Islet precursor cell (in vitro differentiated cells): ENCODE data around the gene ISLR.
A peak's percentile ranks its signal among the peaks of the same experiment; 100 is the strongest.

Experiments
- DNase-seq: peaks from one replicate; pipeline ENCODE4 v3.0.0-alpha.2; 2018

The ISLR gene

DNA sequence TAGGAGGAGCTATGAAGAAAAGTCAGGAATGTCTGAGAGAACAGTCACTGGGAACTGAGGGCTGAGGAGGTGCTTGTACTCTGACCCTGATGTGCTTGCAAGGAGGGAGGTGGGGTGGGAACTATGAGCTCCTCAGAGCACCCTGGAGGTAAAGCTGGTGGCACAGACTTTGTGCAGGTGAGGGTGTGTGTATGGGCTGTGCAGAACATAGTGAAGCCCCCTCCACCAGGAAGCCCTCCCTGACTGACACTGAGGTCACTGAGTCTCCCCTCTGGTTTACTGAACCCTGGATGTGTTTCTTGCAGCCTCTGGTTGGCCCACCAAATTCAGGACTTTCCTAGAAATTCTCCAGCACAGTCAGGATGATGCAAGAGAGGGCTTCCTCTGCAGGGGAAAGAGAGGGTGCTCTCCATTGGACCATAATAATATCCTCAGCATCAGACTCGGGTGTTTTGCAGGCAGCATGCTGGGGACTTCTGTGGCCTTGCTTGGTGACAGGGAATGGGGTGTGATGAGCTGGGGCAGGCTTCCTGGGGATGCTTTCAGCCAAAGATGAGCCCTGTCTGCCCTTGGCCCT, 1.5 kb upstream of the ISLR start:
- peak; percentile 37 for DNase-seq

DNA sequence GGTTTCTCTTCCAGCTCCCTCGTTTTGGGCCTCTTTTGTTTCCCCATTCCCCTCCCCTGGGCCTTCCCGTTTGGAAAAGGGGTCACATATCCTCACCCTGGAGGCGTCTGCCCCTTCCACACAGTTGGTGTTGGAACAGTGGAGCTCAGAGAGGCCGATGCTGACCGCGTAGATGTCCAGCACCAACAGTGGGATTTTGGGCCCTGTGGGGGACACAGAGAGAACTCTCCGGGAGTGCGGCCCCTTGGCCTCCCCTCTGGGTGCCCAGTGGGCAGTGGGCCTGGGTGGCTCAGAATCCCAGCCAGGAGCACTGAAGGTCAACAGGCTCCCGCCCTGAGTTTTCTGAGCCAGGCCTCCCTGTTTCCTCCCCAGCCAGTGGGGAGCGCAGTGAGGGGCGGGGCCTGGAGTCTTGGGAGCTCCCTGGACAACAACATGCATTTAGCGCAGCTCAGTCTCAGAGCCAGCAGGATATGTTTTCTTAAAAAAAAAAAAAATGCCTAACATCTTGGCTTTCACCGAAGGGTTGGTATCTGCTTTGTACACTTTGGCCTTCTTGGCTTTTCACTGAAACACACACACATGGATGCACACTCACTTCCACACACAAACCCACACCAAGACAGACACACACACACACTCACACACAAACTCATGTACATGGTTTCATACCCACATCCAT, 670 bp upstream of the ISLR start:
- peak; percentile 53 for DNase-seq

DNA sequence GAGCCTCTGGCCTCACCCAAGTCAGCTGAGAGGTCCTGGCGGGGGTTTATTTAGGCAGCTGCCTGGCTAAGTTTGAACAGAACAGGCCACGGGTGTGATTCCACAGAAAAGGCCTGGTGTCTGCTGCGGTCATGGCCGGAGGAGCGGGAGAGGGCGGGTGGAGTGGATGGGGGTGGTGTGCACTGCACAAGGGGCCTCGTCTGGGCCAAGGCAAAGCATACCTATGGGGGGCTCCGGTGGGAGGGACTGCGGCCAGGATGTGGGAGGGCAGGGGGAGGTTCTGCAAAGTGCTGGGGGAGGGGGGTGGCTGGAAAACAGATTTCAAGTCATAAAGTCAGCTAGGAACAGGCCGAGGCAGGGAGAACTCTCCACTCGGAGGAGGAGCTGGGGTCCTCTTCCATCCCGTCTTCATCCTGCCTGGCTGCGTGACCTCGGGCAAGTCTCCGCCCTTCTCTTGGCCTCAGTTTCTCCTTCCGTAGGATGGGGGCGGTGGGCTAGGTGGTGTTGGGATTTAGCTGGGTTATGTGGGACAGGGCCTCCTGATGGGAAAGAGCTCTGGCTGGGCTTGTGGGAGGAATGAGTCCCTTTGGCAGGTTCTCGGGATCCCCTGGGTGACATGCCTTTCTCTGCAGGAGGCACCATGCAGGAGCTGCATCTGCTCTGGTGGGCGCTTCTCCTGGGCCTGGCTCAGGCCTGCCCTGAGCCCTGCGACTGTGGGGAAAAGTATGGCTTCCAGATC, 878 bp downstream of the ISLR start:
- DNase-seq = peak; percentile 52

DNA sequence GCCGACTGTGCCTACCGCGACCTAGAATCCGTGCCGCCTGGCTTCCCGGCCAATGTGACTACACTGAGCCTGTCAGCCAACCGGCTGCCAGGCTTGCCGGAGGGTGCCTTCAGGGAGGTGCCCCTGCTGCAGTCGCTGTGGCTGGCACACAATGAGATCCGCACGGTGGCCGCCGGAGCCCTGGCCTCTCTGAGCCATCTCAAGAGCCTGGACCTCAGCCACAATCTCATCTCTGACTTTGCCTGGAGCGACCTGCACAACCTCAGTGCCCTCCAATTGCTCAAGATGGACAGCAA, 1.4 kb downstream of the ISLR start:
- DNase-seq = peak; percentile 45

DNA sequence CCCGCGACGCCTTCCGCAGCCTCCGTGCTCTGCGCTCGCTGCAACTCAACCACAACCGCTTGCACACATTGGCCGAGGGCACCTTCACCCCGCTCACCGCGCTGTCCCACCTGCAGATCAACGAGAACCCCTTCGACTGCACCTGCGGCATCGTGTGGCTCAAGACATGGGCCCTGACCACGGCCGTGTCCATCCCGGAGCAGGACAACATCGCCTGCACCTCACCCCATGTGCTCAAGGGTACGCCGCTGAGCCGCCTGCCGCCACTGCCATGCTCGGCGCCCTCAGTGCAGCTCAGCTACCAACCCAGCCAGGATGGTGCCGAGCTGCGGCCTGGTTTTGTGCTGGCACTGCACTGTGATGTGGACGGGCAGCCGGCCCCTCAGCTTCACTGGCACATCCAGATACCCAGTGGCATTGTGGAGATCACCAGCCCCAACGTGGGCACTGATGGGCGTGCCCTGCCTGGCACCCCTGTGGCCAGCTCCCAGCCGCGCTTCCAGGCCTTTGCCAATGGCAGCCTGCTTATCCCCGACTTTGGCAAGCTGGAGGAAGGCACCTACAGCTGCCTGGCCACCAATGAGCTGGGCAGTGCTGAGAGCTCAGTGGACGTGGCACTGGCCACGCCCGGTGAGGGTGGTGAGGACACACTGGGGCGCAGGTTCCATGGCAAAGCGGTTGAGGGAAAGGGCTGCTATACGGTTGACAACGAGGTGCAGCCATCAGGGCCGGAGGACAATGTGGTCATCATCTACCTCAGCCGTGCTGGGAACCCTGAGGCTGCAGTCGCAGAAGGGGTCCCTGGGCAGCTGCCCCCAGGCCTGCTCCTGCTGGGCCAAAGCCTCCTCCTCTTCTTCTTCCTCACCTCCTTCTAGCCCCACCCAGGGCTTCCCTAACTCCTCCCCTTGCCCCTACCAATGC, 2.0 kb downstream of the ISLR start:
- DNase-seq = peak; percentile 47

DNA sequence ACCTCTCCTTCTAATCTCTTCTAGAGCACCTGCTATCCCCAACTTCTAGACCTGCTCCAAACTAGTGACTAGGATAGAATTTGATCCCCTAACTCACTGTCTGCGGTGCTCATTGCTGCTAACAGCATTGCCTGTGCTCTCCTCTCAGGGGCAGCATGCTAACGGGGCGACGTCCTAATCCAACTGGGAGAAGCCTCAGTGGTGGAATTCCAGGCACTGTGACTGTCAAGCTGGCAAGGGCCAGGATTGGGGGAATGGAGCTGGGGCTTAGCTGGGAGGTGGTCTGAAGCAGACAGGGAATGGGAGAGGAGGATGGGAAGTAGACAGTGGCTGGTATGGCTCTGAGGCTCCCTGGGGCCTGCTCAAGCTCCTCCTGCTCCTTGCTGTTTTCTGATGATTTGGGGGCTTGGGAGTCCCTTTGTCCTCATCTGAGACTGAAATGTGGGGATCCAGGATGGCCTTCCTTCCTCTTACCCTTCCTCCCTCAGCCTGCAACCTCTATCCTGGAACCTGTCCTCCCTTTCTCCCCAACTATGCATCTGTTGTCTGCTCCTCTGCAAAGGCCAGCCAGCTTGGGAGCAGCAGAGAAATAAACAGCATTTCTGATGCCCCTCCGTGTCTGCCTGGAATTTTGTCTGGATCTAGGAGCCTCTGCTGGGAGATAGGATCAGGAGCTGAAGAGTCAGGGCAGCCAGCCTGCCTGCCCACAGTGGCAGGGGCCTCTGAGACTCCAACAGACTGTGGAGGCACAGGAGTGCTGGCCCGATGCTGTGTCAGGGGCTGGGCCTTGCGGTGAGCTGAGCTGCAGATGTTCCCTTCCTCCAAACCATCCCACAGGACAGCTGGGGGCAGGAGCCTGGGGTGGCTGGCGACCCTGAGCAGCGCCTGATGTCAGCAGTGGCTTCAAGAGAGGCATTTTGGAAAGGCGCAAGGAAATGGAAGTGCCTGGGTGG, 3.0 kb downstream of the ISLR start:
- no peak for DNase-seq

DNA sequence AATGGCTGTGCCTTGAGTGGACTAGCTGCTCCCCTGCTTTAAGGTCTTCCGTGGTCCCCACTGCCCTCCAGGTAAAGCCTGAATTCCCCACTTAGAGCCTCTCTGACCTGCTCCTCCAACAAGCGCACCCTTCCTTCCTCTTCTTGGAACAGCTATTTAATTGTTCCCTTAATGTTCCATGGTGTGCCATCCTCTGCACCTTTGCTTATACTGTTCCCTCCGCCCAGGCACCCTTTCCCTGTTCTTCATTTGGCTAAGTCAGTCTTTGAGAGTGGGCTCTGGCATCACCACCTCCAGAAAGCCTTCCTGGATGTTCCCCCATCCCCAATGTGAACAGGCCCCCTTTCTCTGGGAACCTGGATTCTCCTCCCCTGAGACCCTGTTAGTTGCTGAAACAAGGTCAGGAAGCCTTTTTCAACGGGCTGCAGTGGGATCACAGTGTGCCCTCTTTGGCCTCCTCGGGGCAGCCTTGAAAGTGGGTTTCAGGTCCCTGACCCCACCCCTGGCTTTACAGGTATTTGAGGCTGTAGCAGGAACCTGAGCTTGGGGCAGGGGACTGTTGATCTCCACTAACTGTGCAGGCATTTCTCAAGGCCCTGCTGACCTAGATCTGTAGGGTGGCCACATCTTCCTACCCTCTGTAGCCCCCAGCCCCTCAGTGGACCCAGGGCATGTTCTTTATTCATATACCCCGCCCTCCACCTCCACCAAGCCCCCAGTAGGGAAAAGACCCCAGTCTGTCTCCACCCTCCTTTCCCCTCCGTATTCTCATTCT, 5.0 kb downstream of the ISLR start:
- no peak for DNase-seq

DNA sequence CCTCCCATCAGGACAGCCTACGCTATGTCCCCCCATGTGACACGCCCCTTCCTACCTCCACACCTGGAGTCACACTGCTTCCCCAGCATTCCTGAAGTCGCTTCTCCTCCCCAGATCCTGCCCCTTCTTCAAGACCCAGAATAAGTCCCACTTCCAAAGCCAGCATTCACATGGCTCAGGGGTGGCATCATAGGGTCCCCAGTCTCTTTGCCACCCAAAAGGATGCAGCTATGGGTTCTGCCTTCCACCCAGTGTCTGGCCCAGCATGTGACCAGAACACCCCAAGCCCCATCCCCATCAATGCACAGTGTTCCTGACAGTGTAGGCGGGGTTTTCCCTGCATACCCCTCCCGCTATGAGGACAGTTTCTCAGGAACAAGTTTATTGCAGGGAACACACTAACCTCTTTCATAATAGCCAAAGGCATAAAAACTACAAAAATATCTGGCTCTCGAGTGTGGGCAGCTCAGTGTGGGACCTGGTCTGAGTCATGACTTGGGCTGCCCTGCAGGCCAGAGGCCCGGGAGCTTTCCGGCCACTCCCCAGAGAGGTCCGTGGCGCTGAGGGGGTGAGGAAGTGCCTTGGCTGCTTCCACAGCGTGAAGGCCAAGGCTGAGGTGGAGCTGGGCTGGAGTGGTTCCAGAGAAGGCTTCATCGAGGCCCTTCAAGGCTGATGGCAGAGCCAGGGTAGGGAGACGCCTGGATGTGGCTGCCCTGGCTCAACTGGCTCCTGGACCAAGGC, 5.8 kb downstream of the ISLR start:
- no peak for DNase-seq

DNA sequence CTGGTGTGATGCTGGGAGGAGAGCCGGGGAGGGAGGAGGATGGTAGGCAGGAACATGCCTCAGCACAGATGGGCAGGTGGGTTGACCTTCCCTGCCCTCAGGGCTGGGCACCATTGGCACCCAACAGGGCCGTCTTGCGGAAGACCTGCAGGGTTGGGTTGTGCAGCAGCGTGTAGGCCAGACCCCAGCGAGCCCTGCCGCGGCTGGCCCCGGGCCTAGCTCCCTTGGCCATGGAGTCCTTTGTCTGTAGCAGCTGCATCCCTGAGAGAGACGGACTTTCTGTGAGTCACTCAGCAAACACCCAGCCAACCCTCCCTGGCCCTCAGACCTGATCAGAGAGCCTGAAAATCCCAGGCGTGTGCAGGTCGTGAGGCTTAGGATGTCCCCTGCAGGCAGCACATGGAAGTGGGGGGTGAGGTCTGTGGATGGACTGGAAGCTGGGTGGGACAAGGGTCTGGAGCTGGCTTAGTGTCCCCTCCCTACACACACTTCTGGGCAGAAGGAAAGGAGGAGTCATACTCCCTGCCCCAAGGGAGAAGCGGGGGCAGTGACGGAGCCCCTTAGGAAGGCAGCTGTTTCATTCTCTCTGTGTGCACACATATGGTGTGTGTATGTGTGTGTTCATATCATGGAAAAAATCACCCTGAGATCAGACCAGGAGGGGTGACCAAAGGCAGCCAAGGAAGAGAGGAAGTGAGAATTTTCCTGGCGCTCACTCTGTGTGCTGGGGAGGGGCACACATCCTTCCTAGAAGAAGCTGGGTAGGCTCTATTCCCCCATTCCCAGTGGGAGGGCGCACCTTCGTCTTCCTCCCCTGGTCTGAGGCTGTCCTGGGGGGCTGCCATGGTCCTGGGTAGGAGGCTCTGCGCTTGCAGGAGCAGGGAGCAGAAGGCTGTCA, 6.7 kb downstream of the ISLR start:
- no peak for DNase-seq

DNA sequence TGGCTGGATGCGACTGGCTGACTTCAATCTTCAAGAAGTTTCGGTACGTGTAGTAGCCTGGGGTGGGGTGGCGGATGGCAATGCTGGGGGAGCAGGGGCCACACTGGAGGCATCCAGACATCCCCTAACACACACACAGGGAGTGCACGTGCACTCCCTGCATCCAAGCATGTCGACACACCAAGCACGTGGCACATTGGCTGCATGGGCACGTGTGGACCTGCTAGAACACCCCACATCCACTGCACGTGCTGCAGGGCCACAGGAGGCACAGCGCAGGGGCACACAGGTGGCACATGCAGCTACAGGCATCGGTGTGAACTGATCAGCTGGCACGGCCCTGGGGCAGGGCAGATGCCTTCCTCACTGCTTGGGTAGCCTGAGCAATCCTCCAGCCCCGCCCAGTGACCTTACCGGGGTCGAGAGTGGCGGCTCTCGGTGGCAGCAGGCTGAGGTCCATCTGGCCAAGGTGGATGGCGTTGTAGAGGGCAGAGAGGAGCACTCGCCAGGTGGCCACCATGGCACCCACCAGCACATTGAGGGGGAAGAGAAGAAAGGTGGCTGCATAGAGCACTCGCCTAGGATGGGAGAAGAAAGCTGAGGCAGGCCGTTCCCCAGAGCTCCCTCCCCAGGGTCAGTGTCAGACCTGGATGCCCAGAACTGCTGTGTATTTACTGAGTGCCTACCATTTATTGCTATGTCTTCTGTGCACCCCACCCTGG, 7.5 kb downstream of the ISLR start:
- no peak for DNase-seq

DNA sequence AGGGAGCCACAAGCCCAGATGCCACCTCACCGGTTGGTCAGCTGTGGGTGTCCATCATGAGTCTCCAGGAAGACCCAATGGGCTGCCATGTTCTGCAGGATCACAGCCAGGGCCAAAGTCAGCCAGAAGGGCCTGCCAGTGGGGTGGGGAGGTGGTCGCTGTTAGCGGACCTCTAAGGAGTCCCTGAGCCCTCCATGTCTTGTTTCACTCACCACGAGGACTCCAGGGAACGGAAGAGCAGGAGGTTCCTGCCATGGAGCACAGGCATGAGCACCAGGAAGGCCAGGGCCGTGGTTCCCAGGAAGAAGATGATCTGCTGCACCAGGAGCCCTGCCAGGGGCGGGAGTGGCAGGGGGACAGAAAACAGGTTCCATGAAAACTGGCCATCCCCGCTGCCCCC, 8.6 kb downstream of the ISLR start:
- DNase-seq = no peak

DNA sequence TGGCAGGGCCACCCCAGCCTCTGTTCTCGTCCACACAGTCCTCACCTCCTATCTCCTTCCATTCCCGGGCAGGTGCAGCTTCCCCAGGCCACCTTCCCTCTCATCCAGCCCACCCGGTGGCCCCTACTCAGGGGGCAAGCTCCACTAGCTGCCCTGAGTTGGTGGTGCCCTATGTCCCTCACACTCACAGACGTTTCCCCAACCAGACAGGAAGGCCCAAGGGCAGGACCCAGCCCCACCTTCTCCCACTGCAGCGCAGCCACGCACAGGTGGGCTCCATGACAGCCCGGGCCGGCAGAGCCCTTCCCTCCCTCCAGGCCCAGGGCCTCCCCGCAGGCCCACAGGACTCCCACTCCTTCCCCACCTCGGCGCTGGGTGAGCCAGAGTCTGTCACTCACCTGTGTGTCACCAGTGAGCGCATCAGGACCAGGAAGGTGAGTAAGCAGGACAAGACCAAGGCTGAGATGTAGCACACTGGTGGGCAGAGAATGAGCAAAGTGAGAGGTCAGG, 11.1 kb downstream of the ISLR start:
- DNase-seq = no peak

DNA sequence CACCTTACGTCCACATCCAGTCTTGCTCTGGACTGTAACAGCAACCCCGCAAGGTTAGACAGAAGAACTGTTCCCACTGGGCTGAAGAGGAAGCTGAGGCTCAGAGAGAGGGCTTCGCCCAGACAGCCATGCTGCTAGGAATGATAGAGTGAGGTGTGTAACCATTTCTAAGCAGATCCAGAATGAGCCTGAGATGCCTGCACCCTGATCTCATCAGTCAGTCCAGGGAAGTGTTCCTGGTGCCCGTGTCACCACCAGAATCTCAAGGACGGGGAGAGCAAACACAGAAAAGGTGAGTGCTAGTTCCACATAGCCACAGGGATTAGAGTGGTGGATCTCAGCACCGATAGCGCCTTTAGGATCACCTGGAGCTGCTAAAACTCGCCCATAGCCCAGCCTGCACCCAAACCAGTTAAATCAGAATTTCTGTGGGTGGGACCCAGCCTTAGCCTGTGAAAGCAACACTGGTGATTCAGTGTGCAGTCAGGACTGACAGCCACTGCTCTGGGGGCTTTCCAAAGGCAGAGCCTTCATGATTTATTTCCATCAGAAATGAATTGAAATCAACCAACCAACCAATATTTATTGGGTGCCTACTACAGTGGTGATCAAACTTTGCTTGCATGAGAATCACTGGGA, 12.3 kb downstream of the ISLR start:
- DNase-seq = no peak

DNA sequence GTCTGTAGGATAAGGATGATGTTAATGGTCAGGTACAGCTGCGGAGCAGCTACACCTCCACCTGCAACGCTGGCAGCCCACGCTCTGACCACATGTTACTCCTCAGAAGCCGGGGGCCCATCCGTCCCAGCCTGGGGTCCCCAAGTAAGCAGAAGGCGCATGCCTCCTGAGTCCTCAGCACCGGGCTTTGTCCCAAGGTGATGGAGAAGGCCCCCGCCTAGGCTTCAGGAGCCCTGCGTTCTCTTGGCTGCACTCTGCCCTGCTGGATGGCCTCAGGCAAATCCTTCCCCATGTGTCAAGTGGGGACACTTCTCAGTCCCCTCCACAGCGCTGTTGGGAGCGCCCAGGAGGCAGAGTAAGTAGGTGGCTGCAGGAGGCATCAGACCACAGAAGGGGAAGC, 14.7 kb downstream of the ISLR start:
- no peak for DNase-seq

DNA sequence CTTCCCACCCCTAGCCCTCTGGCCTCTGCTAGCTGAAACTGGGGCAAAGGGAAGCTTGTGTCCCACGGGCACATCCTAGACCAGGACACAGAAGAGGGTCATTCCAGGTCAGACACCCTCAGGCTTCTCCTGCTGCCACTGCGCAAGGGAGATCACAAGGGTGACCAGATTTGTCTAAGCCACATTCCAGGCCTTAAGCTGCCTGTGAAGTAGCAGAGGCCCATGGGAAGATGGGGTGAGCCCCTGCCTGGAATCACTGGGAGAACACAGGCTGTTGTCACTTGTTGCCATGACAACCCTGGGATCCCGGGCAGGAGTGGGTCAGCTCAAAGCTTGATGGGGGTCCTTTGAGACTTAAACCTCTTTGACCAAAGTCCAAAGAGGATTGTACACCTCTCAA, 18.3 kb downstream of the ISLR start:
- no peak for DNase-seq

DNA sequence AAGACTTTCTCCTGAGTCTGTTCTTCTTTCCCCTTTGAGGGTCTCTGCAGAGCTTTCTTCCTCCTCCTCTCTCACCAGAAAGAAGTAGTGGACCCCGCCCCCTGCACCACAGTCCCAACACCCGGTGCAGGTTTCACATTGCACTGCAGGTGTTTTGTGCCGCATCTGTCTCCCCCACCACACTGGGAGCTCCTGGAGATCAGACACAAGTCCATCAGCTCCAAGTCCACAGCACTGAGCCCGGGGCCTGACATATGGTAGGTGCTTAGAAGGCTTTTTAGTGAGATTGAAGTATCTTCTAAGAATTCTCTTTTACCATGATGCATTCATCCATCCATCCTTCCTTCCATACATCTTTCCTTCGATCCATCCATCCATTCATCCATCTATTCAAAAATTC, 19.2 kb downstream of the ISLR start:
- DNase-seq = no peak

DNA sequence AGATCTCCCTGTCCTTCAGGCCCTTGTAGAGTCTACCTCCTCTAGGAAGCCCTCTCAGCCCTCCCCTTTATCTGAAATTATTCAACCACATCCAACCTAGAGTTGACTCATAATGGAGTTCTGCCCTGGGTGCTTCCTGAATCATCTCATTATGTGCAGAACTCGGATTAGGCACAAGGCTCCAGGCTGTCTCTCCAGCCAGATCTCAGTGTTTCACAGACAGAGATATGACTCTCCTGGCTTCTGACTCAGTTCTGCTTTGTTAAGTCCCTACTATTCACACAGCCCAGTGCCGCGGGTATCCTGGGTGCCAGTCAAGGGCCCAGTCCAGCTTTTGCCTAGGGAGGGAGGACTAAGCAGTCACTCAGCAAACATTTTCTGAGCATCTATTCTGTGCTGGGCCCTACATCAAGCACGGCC, 19.8 kb downstream of the ISLR start:
- DNase-seq = peak; percentile 75

DNA sequence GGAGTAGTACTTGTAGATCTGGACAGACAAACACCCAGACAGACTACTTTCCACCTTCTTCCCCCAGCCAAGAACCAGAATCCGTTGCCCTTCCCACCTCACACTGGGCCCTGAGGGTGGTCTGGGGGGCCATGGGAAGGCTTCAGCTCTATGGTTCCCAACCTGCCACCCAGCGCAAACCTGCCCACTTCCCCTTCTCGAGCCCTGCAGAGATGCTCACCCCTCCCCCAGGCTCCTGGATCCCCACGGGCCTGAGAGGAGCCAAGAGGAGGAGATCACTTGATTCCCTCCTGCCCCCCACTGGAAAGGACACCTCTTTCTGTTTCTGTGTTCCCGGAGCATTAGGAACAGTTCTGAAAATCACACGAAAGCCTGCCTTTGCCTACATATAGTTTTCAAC, 20.4 kb downstream of the ISLR start:
- no peak for DNase-seq
